ENCODE measurements around the gene ANO1. TPM values are rescaled to one million over a fixed set of nuclear protein-coding genes. Genes with fewer than 3 reads are reported as not detected.

Gene ANO1
- total and polyA plus RNA-seq, 2 donors: 10.4 to 15.0 TPM

- DNase-seq (ENCODE audit: extremely low spot score): no peak
- Histone ChIP-seq H3K27ac (ENCODE audit: low read depth) (peak overlapping the region; percentile 44), H3K36me3 (ENCODE audit: insufficient read depth) (peaks cover 2% of the 10 kb centered on the region), H3K4me1 (ENCODE audit: insufficient read depth) (no peaks in the 10 kb centered on the region), H3K4me3 (ENCODE audit: low read depth, low read length) (no peak overlapping the region)
- 86% methylated on average over 18 of the region's 18 CpGs for WGBS
Observed at GRCh38 chr11:70156291-70157037, 78.3 kb downstream of the ANO1 start.

- H3K4me3 ChIP-seq (ENCODE audit: low read depth, low read length): no peak overlapping the region
- H3K4me1 ChIP-seq (ENCODE audit: insufficient read depth): no peaks in the 10 kb centered on the region
- no peaks in the 10 kb centered on the region for H3K36me3 ChIP-seq (ENCODE audit: insufficient read depth)
- no peak for DNase-seq (ENCODE audit: extremely low spot score)
- WGBS: 58% methylated on average over 8 of the region's 8 CpGs
- H3K27ac ChIP-seq (ENCODE audit: low read depth): no peak overlapping the region
Observed at GRCh38 chr11:70158201-70158600, 80.1 kb downstream of the ANO1 start.

GRCh38 chr11:70158757-70159389 is 80.8 kb downstream of the ANO1 start:
- Histone ChIP-seq H3K4me3 (ENCODE audit: low read depth, low read length) (no peak overlapping the region), H3K36me3 (ENCODE audit: insufficient read depth) (no peaks in the 10 kb centered on the region), H3K27ac (ENCODE audit: low read depth) (no peak overlapping the region), H3K4me1 (ENCODE audit: insufficient read depth) (no peaks in the 10 kb centered on the region)
- DNase-seq (ENCODE audit: extremely low spot score): no peak
- 93% methylated on average over 14 of the region's 14 CpGs for WGBS

GRCh38 chr11:70159627-70160570 is 81.8 kb downstream of the ANO1 start:
- WGBS: 65% methylated on average over 24 of the region's 24 CpGs
- H3K4me3 ChIP-seq (ENCODE audit: low read depth, low read length): no peak overlapping the region
- no peaks in the 10 kb centered on the region for H3K36me3 ChIP-seq (ENCODE audit: insufficient read depth)
- no peaks in the 10 kb centered on the region for H3K4me1 ChIP-seq (ENCODE audit: insufficient read depth)
- H3K27ac ChIP-seq (ENCODE audit: low read depth): no peak overlapping the region
- DNase-seq (ENCODE audit: extremely low spot score): no peak

GRCh38 chr11:70161043-70161625 is 83.0 kb downstream of the ANO1 start:
- Histone ChIP-seq H3K4me3 (ENCODE audit: low read depth, low read length) (no peak overlapping the region), H3K36me3 (ENCODE audit: insufficient read depth) (no peaks in the 10 kb centered on the region), H3K27ac (ENCODE audit: low read depth) (no peak overlapping the region), H3K4me1 (ENCODE audit: insufficient read depth) (no peaks in the 10 kb centered on the region)
- no peak for DNase-seq (ENCODE audit: extremely low spot score)
- 93% methylated on average over 17 of the region's 17 CpGs for WGBS

GRCh38 chr11:70164705-70165104 is 86.6 kb downstream of the ANO1 start:
- Histone ChIP-seq H3K27ac (ENCODE audit: low read depth) (no peak overlapping the region), H3K4me3 (ENCODE audit: low read depth, low read length) (no peak overlapping the region), H3K4me1 (ENCODE audit: insufficient read depth) (no peaks in the 10 kb centered on the region), H3K36me3 (ENCODE audit: insufficient read depth) (no peaks in the 10 kb centered on the region)
- WGBS: 89% methylated on average over 10 of the region's 10 CpGs
- no peak for DNase-seq (ENCODE audit: extremely low spot score)

GRCh38 chr11:70167120-70167519 is 89.0 kb downstream of the ANO1 start:
- WGBS: 86% methylated on average over 9 of the region's 9 CpGs
- Histone ChIP-seq H3K36me3 (ENCODE audit: insufficient read depth) (no peaks in the 10 kb centered on the region), H3K4me3 (ENCODE audit: low read depth, low read length) (no peak overlapping the region), H3K27ac (ENCODE audit: low read depth) (no peak overlapping the region), H3K4me1 (ENCODE audit: insufficient read depth) (no peaks in the 10 kb centered on the region)
- DNase-seq (ENCODE audit: extremely low spot score): no peak

GRCh38 chr11:70167723-70168404 is 89.7 kb downstream of the ANO1 start:
- 95% methylated on average over 17 of the region's 17 CpGs for WGBS
- H3K4me1 ChIP-seq (ENCODE audit: insufficient read depth): no peaks in the 10 kb centered on the region
- no peak for DNase-seq (ENCODE audit: extremely low spot score)
- H3K27ac ChIP-seq (ENCODE audit: low read depth): no peak overlapping the region
- H3K4me3 ChIP-seq (ENCODE audit: low read depth, low read length): no peak overlapping the region
- no peaks in the 10 kb centered on the region for H3K36me3 ChIP-seq (ENCODE audit: insufficient read depth)

- no peaks in the 10 kb centered on the region for H3K36me3 ChIP-seq (ENCODE audit: insufficient read depth)
- WGBS: 92% methylated on average over 6 of the region's 6 CpGs
- no peaks in the 10 kb centered on the region for H3K4me1 ChIP-seq (ENCODE audit: insufficient read depth)
- no peak overlapping the region for H3K4me3 ChIP-seq (ENCODE audit: low read depth, low read length)
- no peak overlapping the region for H3K27ac ChIP-seq (ENCODE audit: low read depth)
- DNase-seq (ENCODE audit: extremely low spot score): no peak
Observed at GRCh38 chr11:70168405-70168754, 90.3 kb downstream of the ANO1 start.

- 75% methylated on average over 11 of the region's 11 CpGs for WGBS
- Histone ChIP-seq H3K36me3 (ENCODE audit: insufficient read depth) (no peaks in the 10 kb centered on the region), H3K4me1 (ENCODE audit: insufficient read depth) (no peaks in the 10 kb centered on the region), H3K4me3 (ENCODE audit: low read depth, low read length) (no peak overlapping the region), H3K27ac (ENCODE audit: low read depth) (no peak overlapping the region)
- DNase-seq (ENCODE audit: extremely low spot score): no peak
Observed at GRCh38 chr11:70169127-70169526, 91.0 kb downstream of the ANO1 start.

GRCh38 chr11:70169632-70170031 is 91.5 kb downstream of the ANO1 start:
- DNase-seq (ENCODE audit: extremely low spot score): no peak
- Histone ChIP-seq H3K4me1 (ENCODE audit: insufficient read depth) (no peaks in the 10 kb centered on the region), H3K36me3 (ENCODE audit: insufficient read depth) (no peaks in the 10 kb centered on the region), H3K4me3 (ENCODE audit: low read depth, low read length) (no peak overlapping the region), H3K27ac (ENCODE audit: low read depth) (no peak overlapping the region)
- WGBS: 92% methylated on average over 8 of the region's 8 CpGs

GRCh38 chr11:70170596-70171210 is 92.6 kb downstream of the ANO1 start:
- H3K36me3 ChIP-seq (ENCODE audit: insufficient read depth): no peaks in the 10 kb centered on the region

GRCh38 chr11:70173018-70173417 is 94.9 kb downstream of the ANO1 start:
- Histone ChIP-seq H3K27ac (ENCODE audit: low read depth) (no peak overlapping the region), H3K4me3 (ENCODE audit: low read depth, low read length) (no peak overlapping the region), H3K36me3 (ENCODE audit: insufficient read depth) (no peaks in the 10 kb centered on the region), H3K4me1 (ENCODE audit: insufficient read depth) (no peaks in the 10 kb centered on the region)
- WGBS: 61% methylated on average over 4 of the region's 4 CpGs
- DNase-seq (ENCODE audit: extremely low spot score): no peak

More at GRCh38 chr11:70170596-70171210, 92.6 kb downstream of the ANO1 start:
- no peak overlapping the region for H3K27ac ChIP-seq (ENCODE audit: low read depth)
- no peaks in the 10 kb centered on the region for H3K4me1 ChIP-seq (ENCODE audit: insufficient read depth)
- no peak for DNase-seq (ENCODE audit: extremely low spot score)
- no peak overlapping the region for H3K4me3 ChIP-seq (ENCODE audit: low read depth, low read length)
- 91% methylated on average over 22 of the region's 22 CpGs for WGBS

All from urinary bladder (tissue), 4 donors.